ENCODE data around the gene ARSJ.
"Not testable (repeated sequence)": the region's sequence is repeated elsewhere in the genome, so short reads cannot be mapped to it uniquely, and the experiment has no call there.

ARSJ gene

DNA sequence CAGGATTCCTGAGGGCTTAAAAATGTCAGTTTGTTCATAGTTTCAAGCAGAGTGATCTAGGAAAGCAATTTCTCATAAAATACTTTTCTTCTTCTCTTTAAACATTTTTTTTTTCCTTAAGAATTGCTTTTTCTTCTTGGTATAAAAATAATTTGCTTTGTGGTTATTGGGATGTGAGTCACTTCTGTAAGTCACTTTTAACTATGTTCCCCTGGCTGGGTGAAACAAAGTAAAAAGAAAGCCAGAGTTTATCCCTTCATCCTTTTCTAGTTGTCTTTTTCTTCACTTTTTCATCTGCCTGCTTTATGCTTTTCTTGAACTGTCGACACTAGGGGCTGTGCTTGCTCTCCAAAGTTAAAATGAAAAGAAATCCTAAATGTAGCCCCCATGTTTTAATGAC, 33.5 kb downstream of the ARSJ start:
- DNase-seq (ENCODE audit: low spot score in 2 of 2): no peak
- Mint-ChIP-seq H3K4me1 (peaks cover 11% of the 10 kb centered on the region), H3K9me3 (no peaks in the 10 kb centered on the region), H3K27me3 (no peaks in the 10 kb centered on the region), H3K27ac (ENCODE audit: low read depth) (no peak overlapping the region), H3K4me3 (no peak overlapping the region), H3K36me3 (ENCODE audit: insufficient read depth) (no peaks in the 10 kb centered on the region)
- ATAC-seq (replicated peaks; ENCODE audit: extremely low read depth, poor library complexity, severe bottlenecking): no peak

DNA sequence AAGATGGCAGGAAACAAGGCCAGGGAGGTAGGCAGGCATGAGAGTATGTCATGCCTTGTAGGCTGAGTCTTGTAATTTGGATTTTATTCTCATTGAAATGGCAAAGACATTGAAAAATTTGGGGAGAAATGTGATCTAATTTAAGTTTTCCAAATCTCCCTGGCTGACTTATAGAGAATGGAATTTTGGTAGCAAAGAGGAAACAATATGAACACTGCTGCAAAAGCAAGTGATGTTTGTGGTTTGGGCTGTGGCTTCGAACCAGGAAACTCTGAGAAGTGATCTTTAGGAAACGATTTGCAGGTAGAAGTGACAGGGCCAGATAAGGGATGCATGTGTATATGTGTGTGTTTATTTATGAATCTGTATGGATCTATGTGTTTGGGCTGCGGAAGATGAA, 35.6 kb downstream of the ARSJ start:
- Mint-ChIP-seq H3K36me3 (ENCODE audit: insufficient read depth) (no peaks in the 10 kb centered on the region), H3K27ac (ENCODE audit: low read depth) (no peak overlapping the region), H3K9me3 (no peaks in the 10 kb centered on the region), H3K4me1 (peaks cover 11% of the 10 kb centered on the region), H3K27me3 (no peaks in the 10 kb centered on the region), H3K4me3 (no peak overlapping the region)
- DNase-seq (ENCODE audit: low spot score in 2 of 2) (no peak), ATAC-seq (replicated peaks; ENCODE audit: extremely low read depth, poor library complexity, severe bottlenecking) (no peak)

DNA sequence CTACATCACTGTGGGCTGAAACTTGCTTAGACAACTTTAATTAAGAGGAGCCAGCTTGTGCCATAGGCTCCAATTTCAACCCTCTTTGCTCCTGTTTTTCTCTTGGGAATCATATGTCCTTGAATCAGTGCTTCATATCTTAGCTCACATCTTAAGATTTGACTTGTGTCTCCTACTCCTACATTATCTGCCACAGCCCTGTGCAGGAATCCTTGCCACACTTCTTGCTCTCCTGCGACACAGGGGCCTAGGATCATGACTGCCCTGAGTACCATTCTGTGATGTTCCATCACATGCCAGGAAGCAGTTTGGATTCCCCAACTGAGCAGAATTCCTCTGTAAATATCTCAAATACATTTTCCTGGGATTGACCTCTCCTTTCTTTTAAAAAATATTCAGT, 36.4 kb downstream of the ARSJ start:
- DNase-seq (ENCODE audit: low spot score in 2 of 2): no peak
- no peak for ATAC-seq (replicated peaks; ENCODE audit: extremely low read depth, poor library complexity, severe bottlenecking)
- H3K36me3 Mint-ChIP-seq (ENCODE audit: insufficient read depth): no peaks in the 10 kb centered on the region
- no peak overlapping the region for H3K4me3 Mint-ChIP-seq
- H3K27me3 Mint-ChIP-seq: no peaks in the 10 kb centered on the region
- H3K4me1 Mint-ChIP-seq: peaks cover 11% of the 10 kb centered on the region
- no peaks in the 10 kb centered on the region for H3K9me3 Mint-ChIP-seq
- H3K27ac Mint-ChIP-seq (ENCODE audit: low read depth): no peak overlapping the region

DNA sequence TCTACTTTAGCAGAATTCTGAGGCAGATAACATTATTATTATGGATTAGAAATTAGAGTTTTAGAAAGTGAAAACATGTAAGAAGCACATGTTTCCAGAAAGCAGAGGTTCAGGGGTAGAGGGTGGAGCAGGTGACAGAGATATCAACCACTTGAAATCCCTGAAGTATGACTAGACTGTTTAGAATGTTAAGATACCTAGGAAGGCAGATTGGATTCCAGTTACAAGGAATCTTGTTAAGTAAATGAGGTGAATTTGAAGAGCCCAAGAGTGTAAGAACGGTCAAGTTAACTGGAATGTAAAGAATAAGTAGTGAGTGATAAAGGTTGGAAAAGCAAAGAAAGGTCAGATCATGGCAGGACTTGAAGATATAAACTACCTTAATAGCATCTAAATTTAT, 37.6 kb downstream of the ARSJ start:
- no peak for ATAC-seq (replicated peaks; ENCODE audit: extremely low read depth, poor library complexity, severe bottlenecking)
- Mint-ChIP-seq H3K27me3 (no peaks in the 10 kb centered on the region), H3K36me3 (ENCODE audit: insufficient read depth) (no peaks in the 10 kb centered on the region), H3K4me3 (no peak overlapping the region), H3K9me3 (no peaks in the 10 kb centered on the region), H3K27ac (ENCODE audit: low read depth) (no peak overlapping the region), H3K4me1 (peaks cover 11% of the 10 kb centered on the region)
- DNase-seq (ENCODE audit: low spot score in 2 of 2): no peak

DNA sequence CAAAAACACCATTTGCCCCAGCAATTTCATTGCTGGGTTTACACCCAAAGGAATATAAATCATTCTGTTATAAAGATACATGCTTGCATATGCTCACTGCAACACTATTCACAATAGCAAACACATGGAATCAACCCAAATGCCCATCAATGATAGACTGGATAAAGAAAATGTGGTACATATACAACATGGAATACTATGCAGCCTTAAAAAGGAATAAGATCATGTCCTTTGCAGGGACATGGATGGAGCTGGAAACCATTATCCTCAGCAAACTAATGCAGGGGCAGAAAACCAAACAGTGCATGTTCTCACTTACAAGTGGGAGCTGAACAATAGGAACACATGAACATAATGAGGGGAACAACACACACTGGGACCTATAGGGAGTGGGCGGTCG, 39.3 kb downstream of the ARSJ start:
- ATAC-seq (replicated peaks; ENCODE audit: extremely low read depth, poor library complexity, severe bottlenecking); DNase-seq (ENCODE audit: low spot score in 2 of 2); H3K9me3 Mint-ChIP-seq; H3K27me3 Mint-ChIP-seq; H3K27ac Mint-ChIP-seq (ENCODE audit: low read depth); H3K4me3 Mint-ChIP-seq; H3K36me3 Mint-ChIP-seq (ENCODE audit: insufficient read depth): not testable (repeated sequence)
- H3K4me1 Mint-ChIP-seq: peaks cover 11% of the 10 kb centered on the region

DNA sequence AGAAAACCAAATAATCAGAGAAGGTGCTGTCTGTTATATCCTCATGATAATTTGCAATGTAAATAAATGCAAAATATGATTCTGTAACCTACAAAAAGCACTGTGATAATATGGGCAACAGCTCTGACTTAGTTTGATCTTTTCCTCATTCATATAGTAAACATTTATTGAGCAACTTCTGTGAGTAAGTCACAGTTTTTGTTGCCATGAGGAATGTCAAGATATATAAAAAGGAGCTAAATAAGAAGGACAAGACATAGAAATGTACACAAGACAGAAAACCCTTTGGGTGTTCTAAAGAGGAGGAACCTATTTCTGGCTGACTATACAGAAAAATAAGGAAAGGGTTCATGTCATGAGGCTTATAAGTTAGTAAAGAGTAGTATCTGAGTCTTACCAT, 44.3 kb downstream of the ARSJ start:
- peaks cover 18% of the 10 kb centered on the region for H3K27me3 Mint-ChIP-seq
- H3K36me3 Mint-ChIP-seq (ENCODE audit: insufficient read depth): no peaks in the 10 kb centered on the region
- no peak for DNase-seq (ENCODE audit: low spot score in 2 of 2)
- H3K4me1 Mint-ChIP-seq: no peaks in the 10 kb centered on the region
- H3K9me3 Mint-ChIP-seq: no peaks in the 10 kb centered on the region
- H3K27ac Mint-ChIP-seq (ENCODE audit: low read depth): no peak overlapping the region
- no peak overlapping the region for H3K4me3 Mint-ChIP-seq
- ATAC-seq (replicated peaks; ENCODE audit: extremely low read depth, poor library complexity, severe bottlenecking): no peak

DNA sequence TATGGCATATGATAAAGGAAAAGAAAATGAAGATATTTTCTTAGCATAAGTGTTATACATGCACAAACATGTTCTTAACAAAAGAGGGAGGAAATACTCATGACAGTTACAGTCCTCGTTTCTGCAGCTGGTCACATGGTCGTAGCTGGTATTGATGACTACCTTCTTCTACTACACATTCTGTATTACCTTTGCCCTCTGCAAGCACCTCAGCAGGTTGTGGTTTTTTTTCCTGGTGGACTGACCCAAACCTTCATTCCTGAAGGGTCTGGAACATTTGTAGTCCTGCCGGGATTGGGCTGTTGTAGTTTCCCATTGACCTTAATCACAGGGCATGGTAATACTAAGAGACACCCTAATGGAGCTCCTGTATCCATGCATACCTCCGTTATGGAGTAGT, 54.7 kb downstream of the ARSJ start:
- not testable (repeated sequence) for H3K4me1 Mint-ChIP-seq; ATAC-seq (replicated peaks; ENCODE audit: extremely low read depth, poor library complexity, severe bottlenecking); H3K27ac Mint-ChIP-seq (ENCODE audit: low read depth); H3K9me3 Mint-ChIP-seq; H3K36me3 Mint-ChIP-seq (ENCODE audit: insufficient read depth); H3K27me3 Mint-ChIP-seq; DNase-seq (ENCODE audit: low spot score in 2 of 2); H3K4me3 Mint-ChIP-seq

DNA sequence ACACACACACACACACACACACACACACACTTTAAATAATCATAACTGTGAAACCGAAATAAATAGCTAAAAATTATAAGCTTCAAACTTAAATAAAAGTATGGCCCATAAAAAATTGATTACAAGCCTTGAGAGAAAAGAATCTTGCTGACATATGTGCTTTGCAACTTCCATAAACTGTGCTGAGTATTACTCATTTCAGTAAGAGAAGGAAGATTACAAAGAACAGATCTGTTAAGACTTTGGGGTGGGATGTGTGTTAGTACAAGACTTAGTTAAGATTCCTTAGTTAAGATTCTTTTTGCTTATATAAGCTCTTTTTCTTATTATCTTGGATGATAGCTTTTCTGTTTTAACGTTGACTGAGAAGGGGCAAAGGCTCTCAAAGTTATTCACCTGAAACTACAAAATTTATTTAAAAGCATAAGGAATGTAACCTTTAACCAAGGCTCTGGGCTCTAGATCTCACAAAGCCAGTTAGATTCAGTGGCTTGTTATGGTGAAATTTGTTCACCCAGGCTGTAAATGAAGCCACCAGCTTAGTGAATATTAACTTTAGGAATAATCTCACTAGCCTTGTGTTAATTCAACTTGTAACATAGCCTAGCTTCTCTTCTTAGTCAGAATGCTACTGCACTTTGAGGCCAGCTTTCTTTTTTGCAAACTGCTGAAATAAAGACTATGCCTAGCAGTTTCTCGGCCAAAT, 58.2 kb downstream of the ARSJ start:
- Mint-ChIP-seq H3K27me3 (peaks cover 6% of the 10 kb centered on the region), H3K4me1 (no peaks in the 10 kb centered on the region), H3K27ac (ENCODE audit: low read depth) (no peak overlapping the region), H3K9me3 (no peaks in the 10 kb centered on the region), H3K36me3 (ENCODE audit: insufficient read depth) (peaks cover 1% of the 10 kb centered on the region), H3K4me3 (no peak overlapping the region)
- no peak for DNase-seq (ENCODE audit: low spot score in 2 of 2)
- ATAC-seq (replicated peaks; ENCODE audit: extremely low read depth, poor library complexity, severe bottlenecking): no peak

DNA sequence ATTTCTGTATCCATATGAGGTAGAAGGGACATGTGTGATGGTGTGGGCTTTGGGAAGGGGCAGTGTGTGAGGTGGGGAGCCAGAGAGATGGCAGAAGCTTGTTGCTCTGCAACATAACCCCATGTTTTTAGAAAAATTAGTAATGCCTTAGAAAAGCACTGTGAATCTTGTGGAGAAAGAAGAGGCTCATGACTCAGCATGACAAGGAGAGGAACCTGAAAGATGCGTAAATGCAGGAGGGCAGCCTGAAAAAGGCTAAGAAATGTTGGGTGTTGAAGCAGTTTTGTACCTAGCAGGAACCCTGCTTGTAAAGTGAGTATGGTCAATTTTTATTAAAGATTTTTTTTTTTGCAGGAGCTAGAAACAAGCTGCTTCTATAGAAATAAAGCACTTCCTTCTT, 59.8 kb downstream of the ARSJ start:
- Mint-ChIP-seq H3K27ac (ENCODE audit: low read depth) (no peak overlapping the region), H3K9me3 (no peaks in the 10 kb centered on the region), H3K36me3 (ENCODE audit: insufficient read depth) (peaks cover 1% of the 10 kb centered on the region), H3K27me3 (no peaks in the 10 kb centered on the region), H3K4me1 (no peaks in the 10 kb centered on the region), H3K4me3 (no peak overlapping the region)
- DNase-seq (ENCODE audit: low spot score in 2 of 2): no peak
- no peak for ATAC-seq (replicated peaks; ENCODE audit: extremely low read depth, poor library complexity, severe bottlenecking)

DNA sequence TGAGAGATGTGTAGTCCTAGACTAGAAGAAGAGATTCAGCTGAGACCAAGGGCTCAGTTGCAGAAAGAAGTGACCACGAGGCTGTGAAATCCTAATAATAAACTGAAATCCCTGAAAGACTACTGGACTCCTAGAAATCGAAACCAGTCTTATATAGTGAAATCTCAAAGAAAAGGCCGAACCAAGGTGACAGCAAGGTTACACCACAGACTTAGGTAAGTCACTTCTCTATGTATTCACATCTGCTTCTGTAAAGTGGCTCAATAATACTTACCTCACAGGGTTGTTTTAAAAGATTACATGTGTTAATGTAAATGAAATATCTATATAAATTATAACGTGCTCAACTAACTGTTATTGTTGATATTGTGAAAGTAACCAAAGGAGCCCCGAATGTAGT, 60.3 kb downstream of the ARSJ start:
- Mint-ChIP-seq H3K4me3 (no peak overlapping the region), H3K9me3 (no peaks in the 10 kb centered on the region)

DNA sequence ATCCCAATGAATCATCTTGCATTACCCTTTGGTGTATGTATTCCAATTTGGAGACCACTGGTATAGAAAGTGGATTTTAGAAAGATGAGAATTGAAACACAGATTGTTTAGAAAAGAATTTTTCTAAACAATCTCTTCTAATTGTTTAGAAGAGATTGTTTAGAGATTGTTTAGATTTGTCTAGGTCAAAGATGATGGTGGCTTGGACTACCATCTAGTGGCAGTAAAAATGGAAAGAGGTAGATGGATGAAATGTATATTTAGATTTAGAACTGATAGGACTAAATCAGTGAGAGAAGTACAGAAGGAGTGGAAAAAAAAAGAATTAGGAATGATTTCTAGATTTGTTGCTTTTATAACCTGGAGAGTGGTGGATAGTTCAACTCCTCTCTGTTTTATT, 70.6 kb downstream of the ARSJ start:
- Mint-ChIP-seq H3K27me3 (no peaks in the 10 kb centered on the region), H3K36me3 (ENCODE audit: insufficient read depth) (no peaks in the 10 kb centered on the region), H3K27ac (ENCODE audit: low read depth) (no peak overlapping the region), H3K4me1 (peaks cover 6% of the 10 kb centered on the region), H3K4me3 (no peak overlapping the region), H3K9me3 (no peaks in the 10 kb centered on the region)
- ATAC-seq (replicated peaks; ENCODE audit: extremely low read depth, poor library complexity, severe bottlenecking) (no peak), DNase-seq (ENCODE audit: low spot score in 2 of 2) (no peak)

More for the DNA sequence above, 60.3 kb downstream of the ARSJ start:
- no peak for ATAC-seq (replicated peaks; ENCODE audit: extremely low read depth, poor library complexity, severe bottlenecking)
- no peak overlapping the region for H3K27ac Mint-ChIP-seq (ENCODE audit: low read depth)
- DNase-seq (ENCODE audit: low spot score in 2 of 2): no peak
- H3K4me1 Mint-ChIP-seq: no peaks in the 10 kb centered on the region
- peaks cover 1% of the 10 kb centered on the region for H3K36me3 Mint-ChIP-seq (ENCODE audit: insufficient read depth)
- H3K27me3 Mint-ChIP-seq: no peaks in the 10 kb centered on the region

DNA sequence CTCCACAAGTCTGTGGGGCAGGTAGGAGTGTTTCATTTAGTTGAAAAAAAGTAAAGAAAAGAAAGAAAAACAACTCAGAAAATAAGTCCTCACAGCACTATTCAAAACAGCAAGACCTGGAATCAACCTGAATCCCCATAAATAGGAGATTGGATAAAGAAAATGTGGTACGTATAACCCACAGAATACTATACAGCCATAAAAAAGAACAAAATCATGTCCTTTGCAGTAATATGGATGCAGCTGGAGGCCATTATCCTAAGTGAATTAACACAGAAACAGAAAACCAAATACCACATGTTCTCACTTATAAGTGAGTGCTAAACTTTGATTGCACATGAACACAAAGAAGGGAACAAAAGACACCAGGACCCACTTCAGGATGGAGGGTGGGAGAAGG, 71.9 kb downstream of the ARSJ start:
- H3K27ac Mint-ChIP-seq (ENCODE audit: low read depth): no peak overlapping the region
- no peaks in the 10 kb centered on the region for H3K27me3 Mint-ChIP-seq
- peaks cover 16% of the 10 kb centered on the region for H3K4me1 Mint-ChIP-seq
- ATAC-seq (replicated peaks; ENCODE audit: extremely low read depth, poor library complexity, severe bottlenecking) (no peak), DNase-seq (ENCODE audit: low spot score in 2 of 2) (no peak)
- H3K4me3 Mint-ChIP-seq: no peak overlapping the region
- no peaks in the 10 kb centered on the region for H3K36me3 Mint-ChIP-seq (ENCODE audit: insufficient read depth)
- H3K9me3 Mint-ChIP-seq: no peaks in the 10 kb centered on the region

DNA sequence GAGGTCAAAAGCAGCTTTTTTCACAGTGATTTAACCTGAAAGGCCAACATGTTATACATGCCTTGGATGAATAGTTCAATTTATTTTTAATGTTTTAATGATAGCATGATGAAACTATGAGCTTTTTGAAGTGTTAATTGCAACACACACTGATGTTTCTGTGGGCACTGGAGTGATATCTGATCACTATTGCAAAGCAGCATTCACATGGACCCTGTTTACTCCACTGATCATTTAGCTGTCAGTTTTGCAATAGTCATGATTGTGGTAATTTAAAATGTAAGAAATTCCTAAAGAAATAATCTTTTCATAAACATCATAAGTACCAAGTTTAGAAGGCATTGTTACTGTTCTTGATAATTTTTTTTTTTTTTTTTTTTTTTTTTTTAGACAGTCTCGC, 74.1 kb downstream of the ARSJ start:
- H3K4me3 Mint-ChIP-seq: no peak overlapping the region
- no peaks in the 10 kb centered on the region for H3K9me3 Mint-ChIP-seq
- no peak for DNase-seq (ENCODE audit: low spot score in 2 of 2)
- ATAC-seq (replicated peaks; ENCODE audit: extremely low read depth, poor library complexity, severe bottlenecking): no peak
- H3K27me3 Mint-ChIP-seq: no peaks in the 10 kb centered on the region
- no peaks in the 10 kb centered on the region for H3K36me3 Mint-ChIP-seq (ENCODE audit: insufficient read depth)
- H3K27ac Mint-ChIP-seq (ENCODE audit: low read depth): no peak overlapping the region
- peaks cover 25% of the 10 kb centered on the region for H3K4me1 Mint-ChIP-seq

DNA sequence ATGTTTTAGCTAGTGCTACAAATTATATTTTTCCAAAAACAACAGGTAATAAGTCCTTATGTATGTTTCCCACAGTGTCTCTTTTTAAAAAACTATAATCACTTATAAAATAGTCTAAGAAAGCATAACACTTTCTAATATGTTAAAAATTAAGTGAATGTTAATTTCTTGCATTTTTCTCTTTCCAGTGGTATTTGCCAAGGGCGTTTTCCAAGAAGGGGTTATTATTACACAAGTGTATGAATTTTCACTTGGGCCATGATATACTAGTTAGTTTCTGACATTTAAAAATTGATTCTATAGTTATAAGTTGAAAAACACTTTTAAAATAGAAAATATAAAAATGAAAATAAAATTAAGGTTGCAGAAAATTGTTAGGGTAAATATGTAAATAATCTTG, 74.6 kb downstream of the ARSJ start:
- no peak for ATAC-seq (replicated peaks; ENCODE audit: extremely low read depth, poor library complexity, severe bottlenecking)
- H3K4me3 Mint-ChIP-seq: no peak overlapping the region
- H3K9me3 Mint-ChIP-seq: no peaks in the 10 kb centered on the region
- H3K4me1 Mint-ChIP-seq: peaks cover 27% of the 10 kb centered on the region
- H3K27me3 Mint-ChIP-seq: no peaks in the 10 kb centered on the region
- DNase-seq (ENCODE audit: low spot score in 2 of 2): no peak
- no peak overlapping the region for H3K27ac Mint-ChIP-seq (ENCODE audit: low read depth)
- H3K36me3 Mint-ChIP-seq (ENCODE audit: insufficient read depth): no peaks in the 10 kb centered on the region

Data from central memory CD8-positive, alpha-beta T cell (primary cell).